GM21423 (cell line): ENCODE measurements around the gene ZNF608.
A peak's percentile ranks its signal among the peaks of the same experiment; 100 is the strongest.

Experiments used
- ATAC-seq: cut with Tn5 transposase; IDR thresholded peaks from one replicate; pipeline ENCODE4 v1.9.1; 2021; ENCODE audit warnings: mild to moderate bottlenecking, moderate library complexity; ENCODE audit not compliant: unreplicated experiment

ZNF608 gene

DNA sequence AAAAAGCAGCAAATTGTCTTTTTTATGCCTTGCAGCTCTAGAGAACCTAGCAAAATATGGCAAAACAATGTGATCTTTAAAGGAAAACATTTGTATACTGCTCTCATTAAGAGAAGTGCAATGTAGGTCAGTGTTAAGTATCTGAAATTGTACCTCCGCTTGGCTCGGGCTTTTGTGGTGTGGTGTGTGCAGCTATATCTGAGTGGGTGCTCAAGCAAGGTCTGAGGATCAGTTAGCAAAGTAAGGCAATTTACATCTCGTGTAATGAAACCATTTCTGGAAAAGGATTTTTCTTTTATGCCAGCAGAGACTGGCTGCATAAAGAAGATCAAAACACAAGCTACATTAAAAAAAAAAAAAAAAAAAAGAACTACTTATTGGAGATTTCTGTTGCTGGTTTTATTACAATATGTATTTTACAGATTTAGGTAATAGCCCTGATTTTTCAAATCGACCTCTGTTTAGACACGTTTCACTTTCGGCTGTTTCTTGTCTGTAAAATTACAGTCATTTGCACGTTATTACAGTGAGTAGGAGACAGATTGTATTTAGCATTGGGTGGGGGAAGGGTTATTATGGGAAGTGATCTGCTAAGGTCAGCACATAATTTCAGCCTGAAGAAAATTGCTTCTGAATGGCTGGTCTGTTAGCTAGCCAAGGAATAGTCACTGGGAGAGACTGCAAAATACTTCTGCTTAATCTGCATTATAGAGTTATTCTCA, 7.9 kb upstream of the ZNF608 start:
- no peak for ATAC-seq

- ATAC-seq: no peak
These were observed 6.6 kb upstream of the ZNF608 start for GRCh38 chr5:124752854-124753720.

DNA sequence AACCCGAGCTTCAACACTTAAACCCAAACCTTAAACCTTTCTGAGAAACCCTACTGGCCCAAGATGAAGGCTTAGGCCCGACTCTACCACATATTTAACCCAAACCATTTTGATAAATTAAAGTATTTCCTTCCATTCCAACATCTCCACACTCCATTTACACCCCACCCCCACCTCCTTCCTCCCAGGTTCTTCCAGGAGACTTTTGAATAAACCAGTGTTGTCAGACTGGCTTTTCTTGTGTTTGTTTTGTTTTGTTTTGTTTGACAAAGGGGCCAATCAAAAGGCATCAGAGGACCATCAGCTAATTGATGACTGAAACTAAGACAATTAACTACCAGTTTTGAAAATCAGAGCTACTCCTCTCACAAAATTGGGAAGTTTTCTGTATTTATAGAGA, 4.6 kb upstream of the ZNF608 start:
- no peak for ATAC-seq

DNA sequence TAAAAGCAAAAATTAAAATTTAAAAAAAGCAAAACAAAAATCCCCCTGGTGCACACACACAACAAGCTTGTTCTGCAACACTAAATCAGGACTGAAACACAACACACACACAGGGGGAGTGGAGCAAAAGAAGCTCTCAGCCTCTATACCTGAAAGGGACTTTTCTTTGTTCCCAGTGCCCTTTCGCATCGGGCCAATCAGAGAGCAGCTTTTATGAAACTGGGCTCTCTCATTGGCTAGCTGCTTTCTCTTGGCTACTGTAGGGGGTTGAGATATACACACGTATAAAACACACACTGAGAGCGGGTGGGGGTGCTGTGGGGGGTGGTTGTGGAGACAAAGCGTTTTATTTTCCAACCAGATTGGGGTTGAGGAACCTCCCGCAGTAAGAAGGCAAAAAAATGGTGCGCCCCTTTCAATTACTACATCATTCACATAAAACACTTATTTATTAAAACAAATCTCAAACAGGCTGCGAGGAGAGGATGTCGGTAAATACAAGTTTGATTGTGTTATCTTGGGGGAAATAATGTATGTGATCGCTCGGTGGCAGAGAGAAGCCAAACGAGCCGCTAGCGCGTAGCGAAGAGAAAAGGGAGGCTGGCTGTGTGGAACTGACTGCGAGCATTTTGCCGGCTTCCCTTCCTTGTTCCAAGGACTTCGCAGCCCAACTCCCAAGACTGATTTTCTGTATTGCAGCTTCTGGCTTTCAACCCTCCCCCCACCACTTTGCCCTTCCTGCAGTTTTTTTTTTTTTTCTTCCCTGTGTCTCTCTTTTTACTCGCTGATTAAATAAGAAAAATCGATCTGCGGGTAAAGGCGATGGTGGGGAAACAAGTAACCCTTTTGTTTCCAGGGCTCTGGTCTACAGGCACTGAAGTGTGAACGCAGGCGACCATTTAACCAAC, 2.5 kb upstream of the ZNF608 start:
- ATAC-seq: peak; percentile 84

DNA sequence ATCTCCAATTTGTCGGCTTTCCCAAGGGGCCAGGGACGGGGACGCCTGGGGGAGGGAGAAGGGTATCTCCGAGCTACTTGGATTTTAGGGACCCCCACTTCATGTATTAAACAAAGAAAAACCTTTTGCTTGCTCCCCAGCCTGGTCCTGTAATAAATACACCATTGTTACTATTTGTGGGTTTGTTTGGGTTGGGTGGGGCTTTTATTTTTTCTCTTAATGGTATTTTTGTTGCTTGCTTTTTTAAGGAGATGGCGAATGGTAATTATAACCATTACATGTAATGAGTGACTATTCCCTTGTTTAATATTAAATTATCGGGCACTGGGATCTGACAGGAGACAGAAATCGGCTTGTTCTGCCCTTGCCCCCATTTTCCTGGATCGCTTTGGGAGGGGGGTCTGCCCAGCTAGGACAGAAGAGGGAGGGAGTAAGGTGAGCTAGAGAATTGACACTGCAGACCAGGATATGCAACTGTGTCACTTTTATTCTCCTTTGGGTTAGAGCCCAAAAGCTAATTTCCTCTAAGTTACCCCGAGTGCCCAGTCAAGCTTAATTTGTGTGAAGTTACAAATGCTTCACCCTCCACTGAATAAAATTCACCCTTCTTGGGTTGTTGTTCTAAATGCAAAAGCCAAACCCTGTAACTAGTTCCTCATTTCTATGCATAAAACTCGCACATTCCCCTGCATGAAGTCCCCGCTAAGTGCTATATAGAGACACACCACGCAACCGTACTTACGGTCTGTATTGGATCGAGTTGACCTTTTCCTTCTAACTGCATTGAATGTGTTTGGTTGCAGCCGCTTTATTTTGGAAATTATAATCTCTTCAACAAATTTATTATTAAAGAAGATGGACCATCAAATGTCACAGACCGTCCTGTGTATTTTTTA, 1.6 kb upstream of the ZNF608 start:
- peak; percentile 62 for ATAC-seq

DNA sequence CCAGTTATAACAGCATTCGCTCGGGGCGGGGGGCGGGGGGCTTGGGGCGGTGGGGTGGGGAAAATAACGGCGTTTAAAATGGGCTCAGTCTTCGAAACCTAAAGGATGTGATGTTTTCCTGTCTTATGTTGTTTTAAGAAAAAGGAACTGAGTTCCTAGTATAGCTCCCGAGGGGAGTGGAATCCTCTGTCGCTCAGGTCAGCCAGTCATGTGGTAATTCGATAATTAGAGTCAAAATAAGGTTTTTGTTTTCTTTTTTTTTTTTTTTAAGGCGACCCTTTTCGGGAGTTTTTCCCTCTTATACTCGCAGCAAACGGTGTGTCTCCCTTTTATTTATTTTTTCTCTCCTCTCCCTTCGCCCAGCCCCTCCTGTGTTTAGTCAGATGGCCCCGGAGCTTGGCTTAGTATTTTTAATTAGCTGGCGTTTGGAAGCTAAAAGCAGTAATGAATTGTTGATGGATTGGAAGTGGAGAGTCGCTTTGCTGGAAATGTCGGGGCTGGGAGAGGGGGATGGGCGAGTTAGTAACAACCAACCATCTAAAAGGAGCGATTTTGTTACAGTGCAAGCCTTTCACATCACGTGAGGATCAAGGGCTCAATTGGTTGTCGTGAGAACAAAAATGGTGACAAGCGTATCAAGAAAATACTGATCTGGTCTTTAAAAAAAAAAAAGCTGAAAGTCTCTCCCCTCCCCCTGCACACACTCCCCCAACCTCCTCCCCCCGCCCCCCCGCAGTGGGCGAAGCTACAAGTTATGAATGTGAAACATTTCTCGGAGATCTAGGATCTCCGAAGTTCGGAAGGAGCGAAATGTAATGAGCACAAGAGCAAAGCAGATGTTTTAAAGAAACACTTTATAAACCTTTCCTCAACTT, 714 bp upstream of the ZNF608 start:
- ATAC-seq: no peak

- no peak for ATAC-seq
These were observed 1.2 kb downstream of the ZNF608 start for GRCh38 chr5:124745007-124745927.

DNA sequence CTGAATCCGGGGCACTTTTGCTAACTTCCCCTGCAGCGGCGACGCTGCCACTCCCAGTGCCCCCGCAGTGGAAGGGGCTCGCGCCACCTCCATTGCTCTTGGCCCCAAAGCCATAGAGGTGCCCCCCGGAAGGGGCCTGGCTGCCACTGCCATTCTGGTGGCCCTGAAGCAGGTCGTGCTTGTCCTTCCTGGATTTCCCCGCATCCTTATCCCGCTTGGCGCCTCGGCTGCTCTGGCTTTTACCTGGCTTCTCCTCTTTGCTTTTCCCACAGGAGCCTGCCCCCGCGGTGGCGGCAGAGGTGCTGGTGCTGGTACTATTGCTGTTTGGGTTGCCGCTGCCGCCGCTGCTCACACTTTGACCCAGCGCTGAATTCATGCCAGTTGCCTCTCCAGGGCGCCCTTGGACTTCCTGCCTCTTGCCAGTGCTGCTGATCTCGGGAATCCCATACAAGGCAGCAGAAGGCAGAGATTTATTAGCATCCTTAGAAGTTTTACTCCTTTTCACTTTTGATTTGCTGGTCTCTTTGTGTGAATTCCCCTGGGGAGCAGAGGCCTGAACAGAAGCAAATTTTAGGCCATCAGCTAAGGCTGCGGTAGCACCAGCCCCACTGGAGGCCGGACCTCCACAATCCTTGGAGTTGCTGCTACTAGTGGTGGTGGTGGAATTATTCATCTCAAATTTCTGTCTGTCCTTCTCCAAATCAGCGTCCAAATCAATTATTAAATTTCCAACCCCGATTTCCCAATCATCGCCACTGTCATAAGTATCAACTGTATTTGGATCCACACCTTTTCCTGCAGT, 2.1 kb downstream of the ZNF608 start:
- no peak for ATAC-seq

DNA sequence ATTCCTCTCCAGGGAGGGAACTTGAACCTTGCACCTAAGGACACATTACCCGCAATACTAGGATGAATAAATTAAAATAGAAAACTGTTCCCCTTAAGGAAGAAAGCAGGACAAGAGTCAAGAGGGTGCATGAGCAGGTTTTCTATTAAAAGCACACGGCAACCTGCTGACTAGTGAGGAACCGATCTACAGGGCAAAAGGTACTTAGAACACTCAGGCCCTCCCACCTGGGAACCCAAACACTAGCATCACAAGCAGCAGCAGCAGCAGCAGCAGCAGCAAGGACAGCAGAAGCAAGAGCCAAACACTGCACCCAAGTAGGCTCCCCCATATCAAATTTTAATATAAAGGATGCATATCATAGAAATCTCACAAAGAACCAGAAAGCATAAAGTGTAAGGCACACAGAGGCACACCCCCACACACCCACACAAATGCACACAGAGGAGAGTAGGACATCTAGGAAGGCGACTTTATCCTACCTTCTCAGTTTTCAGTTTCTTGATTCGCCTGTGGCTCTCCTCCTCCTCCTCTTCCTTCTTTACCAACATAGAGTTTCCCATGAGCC, 2.8 kb downstream of the ZNF608 start:
- no peak for ATAC-seq

DNA sequence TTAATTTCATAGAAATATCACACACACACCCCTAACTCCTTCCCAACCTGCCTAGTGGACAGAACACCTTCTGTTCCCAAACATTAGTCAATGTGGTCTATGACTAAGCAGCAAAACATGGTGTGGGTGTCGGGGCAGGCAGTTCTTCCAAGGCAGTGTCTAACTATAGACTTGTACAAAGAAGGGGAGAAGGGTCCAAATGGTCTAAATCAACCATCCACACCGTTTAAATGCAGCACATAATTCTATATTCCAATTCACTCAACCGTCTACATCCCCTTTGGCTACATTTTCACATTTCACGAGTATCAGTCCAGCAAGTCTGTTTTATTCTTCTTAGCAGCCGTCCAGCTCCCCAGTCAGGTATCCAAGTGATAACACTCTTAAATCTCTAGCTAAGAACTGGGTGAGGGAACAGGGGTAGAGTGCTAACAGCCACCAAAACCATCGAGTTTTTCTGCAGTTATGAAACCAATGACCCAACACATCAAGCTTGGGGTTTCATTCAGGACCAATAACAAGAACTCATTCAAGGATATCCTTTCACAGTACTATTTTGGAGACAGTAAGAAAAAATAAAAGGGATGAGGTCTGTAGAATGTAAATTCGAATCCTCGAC, 3.3 kb downstream of the ZNF608 start:
- ATAC-seq: no peak

DNA sequence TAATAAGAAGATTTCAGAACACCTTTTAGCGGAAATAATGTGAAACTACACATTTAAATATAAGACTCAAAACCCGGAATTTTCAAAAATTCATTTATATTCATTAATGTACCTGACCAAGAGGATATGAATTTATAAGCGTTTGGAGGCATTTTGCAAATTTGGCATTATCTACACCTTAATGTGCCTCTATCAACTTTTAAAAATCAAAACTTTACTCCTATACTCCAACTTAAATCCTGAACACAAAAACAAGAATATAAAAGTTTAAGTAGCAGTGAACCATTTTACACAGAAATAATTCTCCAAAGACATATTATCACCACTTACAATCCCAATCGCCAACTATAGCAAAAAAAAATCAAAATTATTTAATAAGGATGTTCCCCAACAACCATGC, 3.9 kb downstream of the ZNF608 start:
- ATAC-seq: no peak

GRCh38 chr5:124741711-124742496, 4.5 kb downstream of the ZNF608 start:
- no peak for ATAC-seq

DNA sequence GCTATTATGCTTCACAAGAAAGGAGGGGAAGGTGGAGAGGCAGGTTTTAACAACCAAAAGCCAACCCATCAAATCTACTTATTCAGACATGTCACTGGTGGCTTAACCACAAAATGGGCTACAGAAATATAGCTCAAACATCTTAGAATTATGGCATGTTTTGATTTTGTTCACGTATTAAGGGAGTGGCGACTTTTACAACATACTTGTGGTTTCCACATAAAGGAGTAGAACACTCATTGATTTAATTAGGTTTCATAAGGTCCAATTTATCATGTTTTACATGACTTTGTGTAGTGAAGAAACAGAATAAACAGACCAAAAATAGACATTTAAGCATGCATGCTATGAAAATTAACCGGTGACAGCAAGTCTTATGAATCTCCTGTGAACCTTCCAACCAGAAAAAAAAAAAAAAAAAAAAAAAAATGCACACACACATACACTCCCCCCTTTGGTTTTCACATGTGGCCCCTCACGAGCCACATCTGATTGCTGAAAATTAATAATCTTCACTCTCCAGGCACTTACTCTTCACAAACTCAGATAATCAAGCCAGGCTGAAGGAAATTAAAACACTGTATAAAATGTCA, 5.4 kb downstream of the ZNF608 start:
- no peak for ATAC-seq

DNA sequence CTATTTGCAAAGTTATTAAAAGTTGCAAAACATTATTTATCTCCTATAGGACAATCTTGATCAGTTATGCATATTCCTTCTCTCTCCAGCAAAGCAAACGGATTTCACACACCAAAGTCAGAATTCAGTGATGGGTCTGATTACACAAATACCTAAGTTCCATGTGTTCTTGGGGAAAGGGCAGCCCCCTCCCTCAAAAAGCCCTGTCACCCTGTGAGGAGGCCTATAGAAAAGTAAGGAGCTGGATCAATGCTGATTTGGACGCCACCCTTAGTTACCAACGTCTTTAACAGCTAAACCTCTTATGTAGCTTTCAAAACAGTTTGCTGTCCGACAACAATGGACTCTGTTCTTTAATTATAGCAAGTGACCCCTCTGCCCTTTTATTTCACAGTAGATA, 6.4 kb downstream of the ZNF608 start:
- ATAC-seq: no peak

DNA sequence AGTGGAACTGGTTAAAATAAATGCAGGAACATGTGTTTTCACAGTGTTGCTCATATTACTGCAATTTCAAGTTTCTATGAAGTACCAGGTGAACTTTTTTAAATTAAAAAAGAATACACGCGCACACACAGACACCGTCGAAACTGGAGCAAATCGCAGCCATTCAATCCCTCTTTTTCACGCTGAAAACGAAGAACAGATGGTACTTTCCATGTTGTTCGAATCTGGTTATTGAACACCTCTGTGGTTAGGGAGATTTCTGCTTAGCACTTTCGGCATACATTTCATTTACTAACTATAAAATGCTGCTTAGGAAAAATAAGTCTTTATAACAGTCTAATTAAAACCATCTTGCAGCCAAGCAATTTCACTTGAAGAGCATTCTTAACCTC, 6.8 kb downstream of the ZNF608 start:
- no peak for ATAC-seq
